Measurements from ENCODE around the gene ARHGAP15. TPM values are rescaled to one million over a fixed set of nuclear protein-coding genes. Genes with fewer than 3 reads are reported as not detected.
A peak's percentile ranks its signal among the peaks of the same experiment; 100 is the strongest.

ARHGAP15 gene
- total RNA-seq, 1 experiment from 2014 or later = 0.71 TPM

GRCh38 chr2:143701785-143702184 is 572.6 kb downstream of the ARHGAP15 start:
- in situ Hi-C loops (cut with HindIII; ENCODE audit: low pct_unique_long_range_greater_than_20kb, low sequenced_read_pairs) = no loop called here
- no peak for DNase-seq (ENCODE audit: low read depth, low spot score)

DNA sequence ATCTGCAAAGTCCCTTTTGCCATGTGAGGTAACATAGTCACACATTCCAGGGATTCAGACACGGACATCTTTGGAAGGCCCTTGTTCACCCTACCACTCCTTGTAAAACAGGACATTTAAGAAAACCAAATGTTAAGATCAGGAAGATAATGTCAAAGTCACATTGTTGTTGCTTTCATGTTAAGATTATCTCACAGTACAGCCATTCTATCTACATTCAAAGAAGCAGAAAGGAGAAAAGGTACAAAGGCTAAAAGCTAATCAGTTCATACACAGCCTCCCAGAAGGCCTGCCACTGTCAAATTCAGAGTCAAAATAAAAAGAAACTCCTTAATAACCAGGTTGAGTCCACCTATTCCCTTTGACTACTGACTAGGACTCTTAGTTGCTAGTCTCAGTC is 573.7 kb downstream of the ARHGAP15 start:
- DNase-seq (ENCODE audit: low read depth, low spot score) = no peak
- in situ Hi-C loops (cut with HindIII; ENCODE audit: low pct_unique_long_range_greater_than_20kb, low sequenced_read_pairs) = no loop called here

GRCh38 chr2:143704451-143705106 is 575.4 kb downstream of the ARHGAP15 start:
- in situ Hi-C loops (cut with HindIII; ENCODE audit: low pct_unique_long_range_greater_than_20kb, low sequenced_read_pairs) = no loop called here
- DNase-seq (ENCODE audit: low read depth, low spot score) = no peak

DNA sequence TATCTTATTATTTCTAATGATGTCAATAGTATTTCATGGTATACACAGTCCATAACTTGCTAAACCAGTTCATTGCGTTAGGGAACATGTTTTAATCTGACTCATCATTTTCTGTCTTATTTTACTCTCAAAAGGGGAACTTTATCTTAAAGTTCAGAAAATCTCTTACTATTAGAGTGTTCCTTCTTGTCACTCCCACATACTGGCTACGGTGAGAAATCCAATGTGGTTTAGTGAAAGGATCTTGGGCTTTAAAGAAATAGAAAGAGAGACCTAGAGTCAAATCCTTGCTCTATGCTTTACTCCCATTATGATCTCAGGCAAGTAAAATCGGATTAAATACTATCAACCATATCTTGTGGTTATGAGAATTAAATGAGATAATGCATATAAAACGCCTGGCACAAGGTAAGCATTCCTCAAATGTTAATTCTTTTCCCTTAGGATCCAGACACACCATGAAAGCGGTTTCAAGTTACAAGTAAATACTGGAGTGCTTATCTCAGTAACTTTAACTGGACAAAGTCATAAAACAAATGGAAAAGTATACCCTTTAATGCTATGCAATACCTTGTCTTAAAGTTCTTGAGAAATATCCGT is 576.0 kb downstream of the ARHGAP15 start:
- in situ Hi-C loops (cut with HindIII; ENCODE audit: low pct_unique_long_range_greater_than_20kb, low sequenced_read_pairs) = no loop called here

DNA sequence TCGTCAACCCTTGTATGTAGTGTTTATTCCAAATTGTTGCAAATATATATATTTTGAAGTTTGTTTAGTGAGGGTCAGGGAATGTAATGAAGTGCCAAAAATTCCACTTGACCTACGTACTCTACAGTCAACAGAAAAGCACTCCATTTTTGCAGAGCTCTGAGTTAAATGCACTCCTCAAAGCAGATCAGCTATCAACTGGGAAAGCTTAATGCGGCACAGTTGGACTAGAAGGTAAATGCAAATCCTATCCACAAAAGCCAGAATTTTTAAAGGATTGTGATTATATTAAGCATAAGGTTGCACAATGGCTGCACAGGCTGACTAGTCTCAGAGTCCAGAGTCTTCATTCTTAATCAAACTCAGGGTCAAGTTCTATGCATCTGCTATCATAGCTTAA is 577.1 kb downstream of the ARHGAP15 start:
- no peak for DNase-seq (ENCODE audit: low read depth, low spot score)
- in situ Hi-C loops (cut with HindIII; ENCODE audit: low pct_unique_long_range_greater_than_20kb, low sequenced_read_pairs) = no loop called here

More for the DNA sequence above, 576.0 kb downstream of the ARHGAP15 start:
- no peak for DNase-seq (ENCODE audit: low read depth, low spot score)

DNA sequence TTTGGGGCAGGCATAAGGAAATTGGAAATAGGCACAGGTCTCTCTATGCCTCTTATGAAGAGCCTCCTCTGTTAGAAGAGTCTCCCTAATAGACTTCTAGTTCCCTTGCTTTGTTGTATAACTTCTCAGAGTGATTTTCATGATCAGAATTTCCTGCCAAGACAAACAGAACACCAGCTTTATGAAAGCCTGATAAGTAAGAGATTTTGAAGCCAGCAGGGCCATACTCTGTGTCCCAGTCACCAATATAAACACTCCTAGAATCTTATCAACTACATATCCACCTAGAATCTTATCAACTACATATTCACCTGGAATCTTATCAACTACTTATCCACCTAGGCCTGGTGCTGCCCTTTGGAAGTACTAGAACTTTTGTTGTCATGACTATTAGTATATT is 579.5 kb downstream of the ARHGAP15 start:
- in situ Hi-C loops (cut with HindIII; ENCODE audit: low pct_unique_long_range_greater_than_20kb, low sequenced_read_pairs) = no loop called here
- DNase-seq (ENCODE audit: low read depth, low spot score) = no peak

GRCh38 chr2:143710196-143710595 is 581.0 kb downstream of the ARHGAP15 start:
- in situ Hi-C loops (cut with HindIII; ENCODE audit: low pct_unique_long_range_greater_than_20kb, low sequenced_read_pairs) = no loop called here
- no peak for DNase-seq (ENCODE audit: low read depth, low spot score)

DNA sequence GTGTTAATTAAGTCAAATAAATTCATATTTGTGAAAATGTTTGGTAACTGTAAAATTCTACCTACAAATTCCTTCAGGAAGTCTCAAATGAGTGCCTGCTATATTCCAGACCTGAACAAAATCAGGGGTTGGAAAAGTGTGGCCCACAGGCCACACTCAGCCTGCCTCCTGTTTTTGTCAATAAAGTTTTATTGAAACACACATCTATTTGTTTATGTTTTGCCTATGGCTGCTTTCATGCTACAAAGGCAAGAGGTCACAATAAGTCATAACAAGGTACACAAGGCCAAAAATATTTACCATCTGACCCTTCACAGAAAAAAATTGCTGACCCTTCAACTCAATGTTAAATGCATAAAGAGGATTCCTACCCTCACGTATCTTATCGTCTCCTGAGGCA is 581.7 kb downstream of the ARHGAP15 start:
- DNase-seq (ENCODE audit: low read depth, low spot score) = no peak
- in situ Hi-C loops (cut with HindIII; ENCODE audit: low pct_unique_long_range_greater_than_20kb, low sequenced_read_pairs) = no loop called here

DNA sequence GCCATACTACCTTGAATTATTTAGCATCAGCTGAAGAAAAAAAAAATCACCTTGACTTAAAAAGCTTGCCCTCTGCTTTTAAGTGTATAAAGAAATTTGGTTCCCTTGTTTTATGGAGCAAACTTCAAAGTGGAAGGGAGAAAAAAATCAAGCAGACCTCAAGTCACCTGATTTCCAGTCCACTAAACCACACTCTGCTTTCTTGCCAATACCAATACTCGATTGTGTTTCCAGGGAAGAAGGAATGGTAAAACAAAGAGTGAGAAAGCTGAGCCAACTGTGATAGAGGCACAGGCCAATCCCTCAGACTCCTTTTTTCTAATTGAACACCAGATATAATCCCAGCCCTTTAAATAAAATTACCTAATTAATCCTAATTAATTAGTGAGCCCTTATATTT is 587.3 kb downstream of the ARHGAP15 start:
- in situ Hi-C loops (cut with HindIII; ENCODE audit: low pct_unique_long_range_greater_than_20kb, low sequenced_read_pairs) = no loop called here
- DNase-seq (ENCODE audit: low read depth, low spot score) = peak; percentile 12

- DNase-seq (ENCODE audit: low read depth, low spot score) = peak; percentile 10
- in situ Hi-C loops (cut with HindIII; ENCODE audit: low pct_unique_long_range_greater_than_20kb, low sequenced_read_pairs) = no loop called here
Observed at GRCh38 chr2:143717053-143717452, 587.8 kb downstream of the ARHGAP15 start.

GRCh38 chr2:143717536-143718168 is 588.4 kb downstream of the ARHGAP15 start:
- DNase-seq (ENCODE audit: low read depth, low spot score) = no peak
- in situ Hi-C loops (cut with HindIII; ENCODE audit: low pct_unique_long_range_greater_than_20kb, low sequenced_read_pairs) = no loop called here

GRCh38 chr2:143718745-143719144 is 589.5 kb downstream of the ARHGAP15 start:
- DNase-seq (ENCODE audit: low read depth, low spot score) = no peak
- in situ Hi-C loops (cut with HindIII; ENCODE audit: low pct_unique_long_range_greater_than_20kb, low sequenced_read_pairs) = no loop called here

GRCh38 chr2:143719406-143719805 is 590.2 kb downstream of the ARHGAP15 start:
- DNase-seq (ENCODE audit: low read depth, low spot score) = no peak
- in situ Hi-C loops (cut with HindIII; ENCODE audit: low pct_unique_long_range_greater_than_20kb, low sequenced_read_pairs) = no loop called here

DNA sequence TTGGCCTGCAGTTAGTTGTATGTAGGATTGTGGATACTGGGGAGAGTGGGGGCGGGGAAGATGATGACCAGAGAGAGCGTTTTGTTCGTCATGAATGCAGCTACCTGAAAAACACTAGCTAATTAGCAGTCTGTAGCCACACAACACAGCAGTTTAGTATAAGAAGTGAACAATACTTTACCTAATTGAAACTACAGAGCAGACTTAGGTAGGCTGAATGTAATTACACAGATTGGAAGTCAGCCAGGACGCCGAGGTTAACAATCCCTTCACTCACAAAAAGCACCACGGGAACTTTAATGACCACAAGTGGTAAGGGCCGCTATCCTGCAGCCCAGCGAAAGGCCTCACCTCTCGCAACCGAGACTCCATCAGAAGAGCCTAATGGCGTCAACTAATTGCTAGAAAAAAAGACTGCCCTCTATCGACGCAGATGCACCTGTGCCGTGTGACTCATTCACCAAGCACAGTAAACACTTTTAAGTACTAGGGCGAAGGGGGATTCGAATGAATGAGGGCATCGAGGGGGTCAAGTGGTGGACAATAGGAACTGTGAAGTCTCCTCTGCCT is 591.0 kb downstream of the ARHGAP15 start:
- DNase-seq (ENCODE audit: low read depth, low spot score) = no peak

DNA sequence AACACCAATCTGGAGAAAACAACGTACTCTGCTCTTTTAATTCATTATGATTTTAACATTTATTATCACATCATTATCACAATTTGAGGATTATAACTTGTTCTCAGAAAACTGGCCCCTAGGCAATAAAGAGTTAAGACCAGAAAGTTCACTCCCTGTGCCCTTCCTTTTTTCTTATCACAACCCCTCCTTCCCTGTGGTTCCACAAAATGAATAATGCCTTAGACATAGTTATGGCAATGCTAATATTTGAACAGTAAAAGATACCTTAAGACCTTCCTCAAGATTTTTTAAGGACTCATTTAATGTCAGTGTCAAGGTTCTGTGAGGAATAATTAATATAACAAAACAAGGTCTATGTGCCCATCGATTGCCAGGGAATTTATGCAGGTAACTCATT is 596.2 kb downstream of the ARHGAP15 start:
- no peak for DNase-seq (ENCODE audit: low read depth, low spot score)
- in situ Hi-C loops (cut with HindIII; ENCODE audit: low pct_unique_long_range_greater_than_20kb, low sequenced_read_pairs) = no loop called here

More for the DNA sequence above, 591.0 kb downstream of the ARHGAP15 start:
- in situ Hi-C loops (cut with HindIII; ENCODE audit: low pct_unique_long_range_greater_than_20kb, low sequenced_read_pairs) = no loop called here

DNA sequence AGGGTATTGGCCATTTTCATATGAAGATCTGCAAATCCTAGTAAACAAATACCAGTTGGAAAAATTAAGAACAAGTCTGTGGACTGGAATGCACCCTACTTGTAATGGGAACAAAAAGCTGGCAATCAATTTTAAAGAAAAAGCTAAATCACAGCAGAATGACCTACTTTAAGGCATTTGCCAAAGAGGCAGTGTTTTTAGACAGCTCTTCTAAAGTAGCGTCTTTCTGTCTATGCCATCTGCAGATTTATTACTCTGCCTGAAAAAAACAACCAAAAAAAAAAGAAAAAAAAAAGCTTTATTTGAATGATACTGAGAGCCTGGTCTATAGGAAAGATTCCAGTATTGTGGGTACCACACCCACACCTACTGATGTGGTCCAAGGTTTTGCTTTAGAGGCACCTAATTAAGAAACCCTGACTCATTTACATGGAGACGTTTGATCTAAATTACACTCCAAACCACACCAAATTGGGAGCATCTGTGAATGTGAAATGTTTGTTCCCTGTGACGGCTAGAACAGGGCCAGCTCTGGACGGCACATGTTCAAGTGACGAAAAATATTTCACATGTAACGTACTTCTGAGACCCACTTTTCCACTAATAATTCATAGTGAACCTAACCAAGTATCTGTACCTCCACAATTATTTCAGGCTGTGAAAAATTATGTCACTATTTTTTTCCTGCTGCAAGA is 597.1 kb downstream of the ARHGAP15 start:
- in situ Hi-C loops (cut with HindIII; ENCODE audit: low pct_unique_long_range_greater_than_20kb, low sequenced_read_pairs) = no loop called here
- DNase-seq (ENCODE audit: low read depth, low spot score) = no peak

GRCh38 chr2:143728498-143728897 is 599.3 kb downstream of the ARHGAP15 start:
- no peak for DNase-seq (ENCODE audit: low read depth, low spot score)
- in situ Hi-C loops (cut with HindIII; ENCODE audit: low pct_unique_long_range_greater_than_20kb, low sequenced_read_pairs) = no loop called here

- DNase-seq (ENCODE audit: low read depth, low spot score) = no peak
- in situ Hi-C loops (cut with HindIII; ENCODE audit: low pct_unique_long_range_greater_than_20kb, low sequenced_read_pairs) = no loop called here
Observed at GRCh38 chr2:143729296-143729814, 600.1 kb downstream of the ARHGAP15 start.

Data from SK-MEL-5 (cell line).